Measurements from ENCODE around the gene ZNF367.

ZNF367 gene

GRCh38 chr9:96418083-96418919 lies at the start of gene ZNF367:
Gene ZNF367, minus strand, starts transcription at chr9:96418370. Its CDS starts 338 bp downstream, at chr9:96418032.
- peaks cover 32% of the 10 kb centered on the region for H4K20me1 ChIP-seq (ENCODE audit: insufficient read depth, low read length)
- H3K27me3 ChIP-seq (ENCODE audit: low read depth, low read length): no peaks in the 10 kb centered on the region
- peaks cover 10% of the 10 kb centered on the region for H3K36me3 ChIP-seq (replicated peaks; ENCODE audit: low read depth, low read length)
- H3K9me3 ChIP-seq (ENCODE audit: insufficient read depth, low read length): no peaks in the 10 kb centered on the region
- TF ChIP-seq, protein P1, sequence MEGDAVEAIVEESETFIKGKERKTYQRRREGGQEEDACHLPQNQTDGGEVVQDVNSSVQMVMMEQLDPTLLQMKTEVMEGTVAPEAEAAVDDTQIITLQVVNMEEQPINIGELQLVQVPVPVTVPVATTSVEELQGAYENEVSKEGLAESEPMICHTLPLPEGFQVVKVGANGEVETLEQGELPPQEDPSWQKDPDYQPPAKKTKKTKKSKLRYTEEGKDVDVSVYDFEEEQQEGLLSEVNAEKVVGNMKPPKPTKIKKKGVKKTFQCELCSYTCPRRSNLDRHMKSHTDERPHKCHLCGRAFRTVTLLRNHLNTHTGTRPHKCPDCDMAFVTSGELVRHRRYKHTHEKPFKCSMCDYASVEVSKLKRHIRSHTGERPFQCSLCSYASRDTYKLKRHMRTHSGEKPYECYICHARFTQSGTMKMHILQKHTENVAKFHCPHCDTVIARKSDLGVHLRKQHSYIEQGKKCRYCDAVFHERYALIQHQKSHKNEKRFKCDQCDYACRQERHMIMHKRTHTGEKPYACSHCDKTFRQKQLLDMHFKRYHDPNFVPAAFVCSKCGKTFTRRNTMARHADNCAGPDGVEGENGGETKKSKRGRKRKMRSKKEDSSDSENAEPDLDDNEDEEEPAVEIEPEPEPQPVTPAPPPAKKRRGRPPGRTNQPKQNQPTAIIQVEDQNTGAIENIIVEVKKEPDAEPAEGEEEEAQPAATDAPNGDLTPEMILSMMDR (IDR thresholded peaks at IDR 0.05; ENCODE audit: low read depth, low read length): no peak
- no peak for TF ChIP-seq EZH2phosphoT487 (IDR thresholded peaks at IDR 0.05; ENCODE audit: low read depth)
- peak within 1 kb of the TSS; percentile 96 for H3K4me2 ChIP-seq (ENCODE audit: low read length)
- peaks cover 47% of the 10 kb centered on the region for H3K4me1 ChIP-seq (ENCODE audit: low read length)
- H3K27ac ChIP-seq (ENCODE audit: low read length): peak within 1 kb of the TSS; percentile 97
- H3K9ac ChIP-seq (ENCODE audit: low read length): peak within 1 kb of the TSS; percentile 97
- H3K4me3 ChIP-seq (ENCODE audit: low read length): peak within 1 kb of the TSS; percentile 89
- H2AFZ ChIP-seq (ENCODE audit: low read depth, low read length): peak within 1 kb of the TSS; percentile 44; the same call in 1 of the 2 replicates
- peaks cover 50% of the 10 kb centered on the region for H3K79me2 ChIP-seq (ENCODE audit: low read length)

GRCh38 chr9:96467784-96468183 lies 49.6 kb upstream of the ZNF367 start:
- H3K27me3 ChIP-seq (ENCODE audit: low read depth, low read length): no peaks in the 10 kb centered on the region
- no peaks in the 10 kb centered on the region for H4K20me1 ChIP-seq (ENCODE audit: insufficient read depth, low read length)
- H3K36me3 ChIP-seq (replicated peaks; ENCODE audit: low read depth, low read length): no peaks in the 10 kb centered on the region
- no peaks in the 10 kb centered on the region for H3K9me3 ChIP-seq (ENCODE audit: insufficient read depth, low read length)
- no peak overlapping the region for H3K27ac ChIP-seq (ENCODE audit: low read length)
- no peak overlapping the region for H3K9ac ChIP-seq (ENCODE audit: low read length)
- H3K4me1 ChIP-seq (ENCODE audit: low read length): no peaks in the 10 kb centered on the region
- TF ChIP-seq, protein P1 (IDR thresholded peaks at IDR 0.05; ENCODE audit: low read depth, low read length): no peak
- TF ChIP-seq EZH2phosphoT487 (IDR thresholded peaks at IDR 0.05; ENCODE audit: low read depth): no peak
- no peak overlapping the region for H3K4me2 ChIP-seq (ENCODE audit: low read length)
- no peaks in the 10 kb centered on the region for H3K79me2 ChIP-seq (ENCODE audit: low read length)
- H2AFZ ChIP-seq (ENCODE audit: low read depth, low read length): no peak overlapping the region
- H3K4me3 ChIP-seq (ENCODE audit: low read length): no peak overlapping the region

- no peaks in the 10 kb centered on the region for H3K27me3 ChIP-seq (ENCODE audit: low read depth, low read length)
- no peaks in the 10 kb centered on the region for H3K36me3 ChIP-seq (replicated peaks; ENCODE audit: low read depth, low read length)
- no peak overlapping the region for H2AFZ ChIP-seq (ENCODE audit: low read depth, low read length)
- TF ChIP-seq, protein P1 (IDR thresholded peaks at IDR 0.05; ENCODE audit: low read depth, low read length): no peak
- TF ChIP-seq EZH2phosphoT487 (IDR thresholded peaks at IDR 0.05; ENCODE audit: low read depth): no peak
- H3K4me3 ChIP-seq (ENCODE audit: low read length): no peak overlapping the region
- H4K20me1 ChIP-seq (ENCODE audit: insufficient read depth, low read length): no peaks in the 10 kb centered on the region
- H3K9me3 ChIP-seq (ENCODE audit: insufficient read depth, low read length): no peaks in the 10 kb centered on the region
- no peaks in the 10 kb centered on the region for H3K4me1 ChIP-seq (ENCODE audit: low read length)
- no peaks in the 10 kb centered on the region for H3K79me2 ChIP-seq (ENCODE audit: low read length)
- no peak overlapping the region for H3K4me2 ChIP-seq (ENCODE audit: low read length)
- no peak overlapping the region for H3K9ac ChIP-seq (ENCODE audit: low read length)
- H3K27ac ChIP-seq (ENCODE audit: low read length): no peak overlapping the region
Observed at GRCh38 chr9:96464426-96464825, 46.3 kb upstream of the ZNF367 start.

DNA sequence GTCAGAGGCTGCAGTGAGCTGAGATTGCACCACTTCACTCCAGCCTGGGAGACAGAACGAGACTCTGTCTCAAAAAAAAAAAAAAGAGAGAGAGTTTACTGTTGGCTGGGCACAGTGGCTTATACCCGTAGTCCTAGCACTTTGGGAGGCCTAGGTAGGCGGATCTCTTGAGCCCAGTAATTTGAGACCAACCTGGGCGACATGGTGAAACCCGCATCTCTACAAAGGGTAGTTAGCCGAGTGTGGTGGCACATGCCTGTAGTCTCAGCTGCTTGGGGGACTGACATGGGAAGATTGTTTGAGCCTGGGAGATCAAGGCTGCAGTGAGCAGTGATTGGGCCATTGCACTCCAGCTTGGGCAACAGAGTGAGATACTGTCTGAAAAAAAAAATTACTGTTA lies 44.4 kb upstream of the ZNF367 start:
- no peak overlapping the region for H3K4me2 ChIP-seq (ENCODE audit: low read length)
- no peaks in the 10 kb centered on the region for H3K4me1 ChIP-seq (ENCODE audit: low read length)
- no peaks in the 10 kb centered on the region for H3K36me3 ChIP-seq (replicated peaks; ENCODE audit: low read depth, low read length)
- no peak overlapping the region for H3K4me3 ChIP-seq (ENCODE audit: low read length)
- H3K9me3 ChIP-seq (ENCODE audit: insufficient read depth, low read length): no peaks in the 10 kb centered on the region
- no peaks in the 10 kb centered on the region for H3K27me3 ChIP-seq (ENCODE audit: low read depth, low read length)
- no peak overlapping the region for H3K9ac ChIP-seq (ENCODE audit: low read length)
- no peaks in the 10 kb centered on the region for H3K79me2 ChIP-seq (ENCODE audit: low read length)
- TF ChIP-seq EZH2phosphoT487 (IDR thresholded peaks at IDR 0.05; ENCODE audit: low read depth): no peak
- TF ChIP-seq, protein P1 (IDR thresholded peaks at IDR 0.05; ENCODE audit: low read depth, low read length): no peak
- no peak overlapping the region for H2AFZ ChIP-seq (ENCODE audit: low read depth, low read length)
- no peaks in the 10 kb centered on the region for H4K20me1 ChIP-seq (ENCODE audit: insufficient read depth, low read length)
- H3K27ac ChIP-seq (ENCODE audit: low read length): no peak overlapping the region
